Mesothelial cell of epicardium (in vitro differentiated cells): Measurements from ENCODE around the gene CEP164. TPM values are rescaled to one million over a fixed set of nuclear protein-coding genes. Genes with fewer than 3 reads are reported as not detected.

Experiments
- DNase-seq, 2 experiments: peaks; one replicate each; pipeline ENCODE4 v3.0.0; 2021; ENCODE audit warnings: low spot score in 2 of 2; ENCODE audit not compliant: unreplicated experiment in 2 of 2
- H3K27ac Mint-ChIP-seq: 2 replicates; pipeline ENCODE4 v1.8.0; 2021; ENCODE audit warnings: mixed read lengths
- H3K27me3 Mint-ChIP-seq: 2 replicates; pipeline ENCODE4 v1.8.0; 2021; ENCODE audit warnings: low read depth, mixed read lengths
- H3K36me3 Mint-ChIP-seq: 2 replicates; pipeline ENCODE4 v1.8.0; 2021; ENCODE audit warnings: mixed read lengths
- H3K4me1 Mint-ChIP-seq: 2 replicates; pipeline ENCODE4 v1.8.0; 2021; ENCODE audit warnings: mixed read lengths
- H3K4me3 Mint-ChIP-seq: 2 replicates; pipeline ENCODE4 v1.8.0; 2021; ENCODE audit warnings: mild to moderate bottlenecking, moderate library complexity, mixed read lengths
- H3K9me3 Mint-ChIP-seq: 2 replicates; pipeline ENCODE4 v1.8.0; 2021; ENCODE audit warnings: mixed read lengths
- total RNA-seq: library from RNA; stranded (reverse); gene quantifications from 3 replicates; pipeline ENCODE4 v1.2.1, GENCODE V29; 2021
- TF ChIP-seq, protein P1 (sequence below): fragments of 200-600 bp; sonication (generic); IDR thresholded peaks from one replicate; pipeline ENCODE4 v1.5.0; 2021; ENCODE audit warnings: antibody characterized with exemption; ENCODE audit not compliant: unreplicated experiment

Gene CEP164
- total RNA-seq, 1 donor from 2014 or later: 51.1 TPM

DNA sequence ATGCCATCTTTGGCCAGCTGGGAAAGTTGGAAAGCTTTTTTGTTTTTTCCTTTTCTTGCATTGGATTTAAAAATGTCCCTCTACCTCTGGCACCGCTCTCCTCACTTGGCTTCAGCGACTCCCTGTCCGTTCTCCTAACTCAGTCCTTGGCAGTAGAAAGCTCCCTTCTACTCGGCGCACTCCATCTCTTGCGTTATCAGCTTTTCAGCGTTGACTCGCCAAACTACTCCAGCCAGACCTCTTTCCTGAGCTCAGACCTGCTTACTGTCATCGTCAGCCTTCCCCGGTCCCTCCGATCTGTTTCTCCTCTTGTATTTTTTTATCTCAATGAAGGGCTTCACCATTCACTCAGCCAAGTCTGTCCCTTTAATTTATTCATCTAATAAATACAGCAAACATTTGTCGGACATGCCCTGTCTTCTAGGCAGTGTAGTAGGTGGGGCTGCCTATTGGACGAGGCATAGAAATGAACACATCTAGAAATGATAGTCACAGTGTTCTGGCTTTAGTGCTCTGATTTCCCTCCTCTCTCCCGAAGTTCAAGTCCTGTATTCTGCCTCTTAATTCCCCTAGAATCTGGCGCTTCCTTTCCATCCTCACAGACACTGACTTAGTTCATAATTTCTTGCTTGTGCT lies 839 bp downstream of the CEP164 start:
- H3K9me3 Mint-ChIP-seq: no peaks in the 10 kb centered on the region
- TF ChIP-seq, protein P1, sequence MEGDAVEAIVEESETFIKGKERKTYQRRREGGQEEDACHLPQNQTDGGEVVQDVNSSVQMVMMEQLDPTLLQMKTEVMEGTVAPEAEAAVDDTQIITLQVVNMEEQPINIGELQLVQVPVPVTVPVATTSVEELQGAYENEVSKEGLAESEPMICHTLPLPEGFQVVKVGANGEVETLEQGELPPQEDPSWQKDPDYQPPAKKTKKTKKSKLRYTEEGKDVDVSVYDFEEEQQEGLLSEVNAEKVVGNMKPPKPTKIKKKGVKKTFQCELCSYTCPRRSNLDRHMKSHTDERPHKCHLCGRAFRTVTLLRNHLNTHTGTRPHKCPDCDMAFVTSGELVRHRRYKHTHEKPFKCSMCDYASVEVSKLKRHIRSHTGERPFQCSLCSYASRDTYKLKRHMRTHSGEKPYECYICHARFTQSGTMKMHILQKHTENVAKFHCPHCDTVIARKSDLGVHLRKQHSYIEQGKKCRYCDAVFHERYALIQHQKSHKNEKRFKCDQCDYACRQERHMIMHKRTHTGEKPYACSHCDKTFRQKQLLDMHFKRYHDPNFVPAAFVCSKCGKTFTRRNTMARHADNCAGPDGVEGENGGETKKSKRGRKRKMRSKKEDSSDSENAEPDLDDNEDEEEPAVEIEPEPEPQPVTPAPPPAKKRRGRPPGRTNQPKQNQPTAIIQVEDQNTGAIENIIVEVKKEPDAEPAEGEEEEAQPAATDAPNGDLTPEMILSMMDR: no peak

DNA sequence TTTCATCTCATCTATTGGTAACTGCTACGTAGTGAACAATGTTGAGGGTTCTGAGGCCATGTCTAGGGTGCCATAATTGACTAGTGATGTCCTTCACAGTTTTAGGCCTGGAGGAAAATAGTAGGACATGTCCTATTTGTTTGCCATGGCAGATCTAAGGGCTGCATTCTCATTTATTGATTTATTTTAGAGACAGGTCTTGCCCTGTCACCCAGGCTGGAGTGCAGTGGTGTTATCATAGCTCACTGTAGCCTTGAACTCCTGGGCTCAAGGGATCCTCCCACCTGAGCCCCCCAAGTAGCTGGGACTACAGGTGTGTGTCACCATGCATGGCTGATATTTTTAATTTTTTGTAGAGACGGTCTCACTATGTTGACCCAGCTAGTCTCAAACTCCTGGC lies 5.2 kb downstream of the CEP164 start:
- no peak overlapping the region for H3K4me3 Mint-ChIP-seq
- no peak overlapping the region for H3K27ac Mint-ChIP-seq
- H3K4me1 Mint-ChIP-seq: peaks cover 3% of the 10 kb centered on the region
- no peaks in the 10 kb centered on the region for H3K27me3 Mint-ChIP-seq
- H3K36me3 Mint-ChIP-seq: peaks cover 9% of the 10 kb centered on the region
- H3K9me3 Mint-ChIP-seq: no peaks in the 10 kb centered on the region
- DNase-seq: no peak
- TF ChIP-seq, protein P1: no peak

More for the DNA sequence above, 839 bp downstream of the CEP164 start:
- Mint-ChIP-seq H3K4me3 (no peak overlapping the region), H3K27ac (no peak overlapping the region), H3K4me1 (peaks cover 3% of the 10 kb centered on the region), H3K27me3 (no peaks in the 10 kb centered on the region), H3K36me3 (no peaks in the 10 kb centered on the region)
- no peak for DNase-seq

DNA sequence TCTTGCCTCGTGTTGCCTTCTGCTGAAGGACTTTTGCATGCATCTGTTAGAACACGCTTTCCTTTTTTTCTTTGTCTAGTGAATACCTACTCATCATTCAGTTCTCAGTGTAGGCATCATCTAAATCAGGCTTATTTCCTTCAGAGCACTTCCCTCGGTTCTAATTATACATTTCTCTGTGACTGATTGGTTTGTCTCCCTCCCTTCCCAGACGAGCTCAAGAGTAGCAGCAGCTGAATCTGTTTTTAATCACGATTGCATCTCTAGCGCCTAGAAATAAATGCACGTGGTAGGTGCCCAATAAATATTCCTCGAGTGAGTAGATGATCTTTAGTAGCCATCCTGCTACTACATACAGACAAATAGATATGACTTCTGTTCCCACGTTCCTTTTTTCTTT lies 6.3 kb downstream of the CEP164 start:
- H3K27me3 Mint-ChIP-seq: no peaks in the 10 kb centered on the region
- peaks cover 3% of the 10 kb centered on the region for H3K4me1 Mint-ChIP-seq
- no peak overlapping the region for H3K4me3 Mint-ChIP-seq
- no peak for DNase-seq
- no peak overlapping the region for H3K27ac Mint-ChIP-seq
- H3K9me3 Mint-ChIP-seq: no peaks in the 10 kb centered on the region
- H3K36me3 Mint-ChIP-seq: peaks cover 15% of the 10 kb centered on the region
- TF ChIP-seq, protein P1: no peak

DNA sequence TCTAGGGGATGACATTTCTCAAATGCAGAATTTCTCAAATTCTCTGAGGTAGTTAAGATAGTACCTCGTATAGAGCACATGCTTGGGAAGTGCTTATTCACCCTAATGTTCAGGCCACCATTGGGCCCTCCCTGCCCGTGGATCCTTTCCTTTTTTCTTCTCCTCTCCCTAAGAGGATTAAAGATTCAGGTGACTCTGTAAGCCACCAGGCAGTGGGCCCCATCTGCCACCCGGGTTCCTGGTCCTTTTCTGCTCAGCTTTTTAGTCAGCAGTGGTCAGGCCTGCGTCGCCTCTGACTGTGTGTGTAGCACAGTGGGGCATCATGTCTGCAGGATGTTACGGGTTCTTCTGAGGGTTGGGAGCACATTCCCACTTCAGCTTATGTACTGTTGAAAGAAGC lies 7.2 kb downstream of the CEP164 start:
- peaks cover 16% of the 10 kb centered on the region for H3K36me3 Mint-ChIP-seq
- peaks cover 3% of the 10 kb centered on the region for H3K4me1 Mint-ChIP-seq
- no peak for DNase-seq
- no peaks in the 10 kb centered on the region for H3K27me3 Mint-ChIP-seq
- no peaks in the 10 kb centered on the region for H3K9me3 Mint-ChIP-seq
- H3K4me3 Mint-ChIP-seq: no peak overlapping the region
- no peak overlapping the region for H3K27ac Mint-ChIP-seq
- TF ChIP-seq, protein P1: no peak

DNA sequence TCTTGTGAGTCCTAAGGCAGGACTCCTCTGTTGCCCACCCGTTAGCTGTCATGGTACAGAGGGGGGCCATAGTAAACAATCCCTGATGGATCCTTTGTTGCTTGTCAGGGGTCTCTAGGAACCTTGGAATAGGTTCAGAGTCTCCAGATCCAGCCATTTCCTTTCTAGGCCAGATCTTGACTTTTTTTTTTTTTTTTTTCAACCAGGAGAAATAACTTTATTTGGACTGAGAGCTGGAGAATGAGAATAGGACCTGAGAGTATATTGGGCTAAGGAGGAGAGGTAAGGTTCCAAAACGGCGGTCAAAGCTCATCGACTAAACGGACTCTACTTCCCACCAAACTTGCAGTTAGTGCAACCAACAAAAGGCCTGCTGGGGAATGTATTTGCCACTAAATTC lies 7.7 kb downstream of the CEP164 start:
- Mint-ChIP-seq H3K9me3 (no peaks in the 10 kb centered on the region), H3K4me1 (no peaks in the 10 kb centered on the region), H3K36me3 (peaks cover 20% of the 10 kb centered on the region), H3K27ac (no peak overlapping the region), H3K27me3 (no peaks in the 10 kb centered on the region), H3K4me3 (no peak overlapping the region)
- TF ChIP-seq, protein P1: no peak
- no peak for DNase-seq

DNA sequence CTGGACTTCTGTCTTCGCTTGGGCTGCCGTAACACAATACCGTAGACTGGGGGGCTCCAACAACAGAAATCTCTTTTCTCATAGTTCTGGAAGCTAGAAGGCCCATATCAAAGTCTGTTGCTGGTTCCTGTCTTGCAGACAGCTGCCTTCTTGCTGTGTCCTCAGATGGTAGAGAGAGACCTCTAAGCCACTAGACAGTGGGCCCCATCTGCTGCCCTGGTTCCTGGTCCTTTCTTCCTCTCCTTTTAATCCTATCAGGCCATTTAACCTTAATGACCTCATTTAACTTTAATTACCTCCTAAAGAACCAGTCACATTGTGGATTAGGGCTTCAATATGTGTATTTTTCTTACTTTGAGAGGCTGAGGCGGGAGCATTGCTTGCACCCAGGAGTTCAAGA lies 9.4 kb downstream of the CEP164 start:
- Mint-ChIP-seq H3K9me3 (no peaks in the 10 kb centered on the region), H3K4me3 (no peak overlapping the region), H3K27me3 (no peaks in the 10 kb centered on the region), H3K4me1 (no peaks in the 10 kb centered on the region), H3K27ac (no peak overlapping the region), H3K36me3 (peaks cover 25% of the 10 kb centered on the region)
- DNase-seq: no peak
- TF ChIP-seq, protein P1: no peak
